Measurements from ENCODE around the gene PRR35. TPM values are rescaled to one million over a fixed set of nuclear protein-coding genes. Genes with fewer than 3 reads are reported as not detected.
"Not testable (repeated sequence)": the region's sequence is repeated elsewhere in the genome, so short reads cannot be mapped to it uniquely, and the experiment has no call there.

The PRR35 gene
- polyA plus RNA-seq, 4 donors: not detected

GRCh38 chr16:595942-596735, 35.9 kb downstream of the PRR35 start:
- no peak for DNase-seq
- FAIRE-seq: no peak
- no peaks in the 10 kb centered on the region for H3K9me3 ChIP-seq (ENCODE audit: control insufficient read depth in 2 of 2, insufficient read depth in 1 of 2, low read depth in 1 of 2, low read length in 1 of 2)
- 64 to 85% (median 79%) methylated on average over 34 of the region's 34 CpGs for WGBS, 3 donors
- peaks cover 2 to 35% (median 16%) of the 10 kb centered on the region in 3 donors for H3K4me1 ChIP-seq (ENCODE audit: control insufficient read depth in 3 of 3, insufficient read depth in 2 of 3, low read depth in 1 of 3, low read length in 2 of 3)
- H3K4me3 ChIP-seq (ENCODE audit: low read depth in 1 of 3, low read length in 3 of 3): no peak overlapping the region
- H3K27ac ChIP-seq (ENCODE audit: low read depth in 1 of 3, low read length in 2 of 3): no peak overlapping the region
- no peaks in the 10 kb centered on the region for H3K27me3 ChIP-seq (ENCODE audit: control insufficient read depth in 3 of 3, insufficient read depth in 3 of 3, low read length in 3 of 3)
- H3K36me3 ChIP-seq (ENCODE audit: control insufficient read depth in 3 of 3, insufficient read depth in 2 of 3, low read depth in 1 of 3, low read length in 3 of 3): peaks cover 0 to 74% (median 0%) of the 10 kb centered on the region in 3 donors

- H3K4me3 ChIP-seq (ENCODE audit: low read depth in 1 of 3, low read length in 3 of 3): no peak overlapping the region
- WGBS, 3 donors: 65 to 92% (median 87%) methylated on average over 12 of the region's 12 CpGs
- DNase-seq (peak in 1 of 2 donors; percentile 67), FAIRE-seq (no peak)
- peaks cover 0 to 78% (median 0%) of the 10 kb centered on the region in 3 donors for H3K36me3 ChIP-seq (ENCODE audit: control insufficient read depth in 3 of 3, insufficient read depth in 2 of 3, low read depth in 1 of 3, low read length in 3 of 3)
- H3K9me3 ChIP-seq (ENCODE audit: control insufficient read depth in 2 of 2, insufficient read depth in 1 of 2, low read depth in 1 of 2, low read length in 1 of 2): no peaks in the 10 kb centered on the region
- H3K27ac ChIP-seq (ENCODE audit: low read depth in 1 of 3, low read length in 2 of 3): no peak overlapping the region
- H3K27me3 ChIP-seq (ENCODE audit: control insufficient read depth in 3 of 3, insufficient read depth in 3 of 3, low read length in 3 of 3): no peaks in the 10 kb centered on the region
- H3K4me1 ChIP-seq (ENCODE audit: control insufficient read depth in 3 of 3, insufficient read depth in 2 of 3, low read depth in 1 of 3, low read length in 2 of 3): peaks cover 2 to 31% (median 16%) of the 10 kb centered on the region in 3 donors
These were observed 36.5 kb downstream of the PRR35 start for GRCh38 chr16:596736-597060.

- WGBS, 3 donors: 92 to 95% (median 95%) methylated on average over 7 of the region's 7 CpGs
These were observed 37.5 kb downstream of the PRR35 start for GRCh38 chr16:597655-598054.

GRCh38 chr16:598823-599739, 38.9 kb downstream of the PRR35 start:
- Histone ChIP-seq H3K9me3 (ENCODE audit: control insufficient read depth in 2 of 2, insufficient read depth in 1 of 2, low read depth in 1 of 2, low read length in 1 of 2) (no peaks in the 10 kb centered on the region), H3K4me3 (ENCODE audit: low read depth in 1 of 3, low read length in 3 of 3) (no peak overlapping the region), H3K36me3 (ENCODE audit: control insufficient read depth in 3 of 3, insufficient read depth in 2 of 3, low read depth in 1 of 3, low read length in 3 of 3) (peaks cover 0 to 72% (median 0%) of the 10 kb centered on the region in 3 donors), H3K4me1 (ENCODE audit: control insufficient read depth in 3 of 3, insufficient read depth in 2 of 3, low read depth in 1 of 3, low read length in 2 of 3) (peaks cover 0 to 9% (median 3%) of the 10 kb centered on the region in 3 donors), H3K27me3 (ENCODE audit: control insufficient read depth in 3 of 3, insufficient read depth in 3 of 3, low read length in 3 of 3) (no peaks in the 10 kb centered on the region), H3K27ac (ENCODE audit: low read depth in 1 of 3, low read length in 2 of 3) (peak overlapping the region in 1 of 3 donors; percentile 8)
- no peak for FAIRE-seq
- 89 to 96% (median 89%) methylated on average over 40 to 43 of the region's 43 CpGs for WGBS, 3 donors
- peak in 1 of 2 donors; percentile 61 for DNase-seq

More at GRCh38 chr16:597655-598054, 37.5 kb downstream of the PRR35 start:
- DNase-seq; FAIRE-seq; H3K27me3 ChIP-seq (ENCODE audit: control insufficient read depth in 3 of 3, insufficient read depth in 3 of 3, low read length in 3 of 3); H3K9me3 ChIP-seq (ENCODE audit: control insufficient read depth in 2 of 2, insufficient read depth in 1 of 2, low read depth in 1 of 2, low read length in 1 of 2); H3K27ac ChIP-seq (ENCODE audit: low read depth in 1 of 3, low read length in 2 of 3); H3K4me3 ChIP-seq (ENCODE audit: low read depth in 1 of 3, low read length in 3 of 3): not testable (repeated sequence)
- Histone ChIP-seq H3K4me1 (ENCODE audit: control insufficient read depth in 3 of 3, insufficient read depth in 2 of 3, low read depth in 1 of 3, low read length in 2 of 3) (peaks cover 0 to 22% (median 9%) of the 10 kb centered on the region in 3 donors), H3K36me3 (ENCODE audit: control insufficient read depth in 3 of 3, insufficient read depth in 2 of 3, low read depth in 1 of 3, low read length in 3 of 3) (peaks cover 0 to 74% (median 0%) of the 10 kb centered on the region in 3 donors)

- FAIRE-seq: no peak
- H3K27me3 ChIP-seq (ENCODE audit: control insufficient read depth in 3 of 3, insufficient read depth in 3 of 3, low read length in 3 of 3): no peaks in the 10 kb centered on the region
- peak; percentile 28 to 29 for DNase-seq
- WGBS, 3 donors: 46 to 55% (median 50%) methylated on average over 7 of the region's 7 CpGs
- H3K4me1 ChIP-seq (ENCODE audit: control insufficient read depth in 3 of 3, insufficient read depth in 2 of 3, low read depth in 1 of 3, low read length in 2 of 3): no peaks in the 10 kb centered on the region
- H3K36me3 ChIP-seq (ENCODE audit: control insufficient read depth in 3 of 3, insufficient read depth in 2 of 3, low read depth in 1 of 3, low read length in 3 of 3): peaks cover 0 to 72% (median 0%) of the 10 kb centered on the region in 3 donors
- peaks cover 0 to 13% of the 10 kb centered on the region in 2 donors for H3K9me3 ChIP-seq (ENCODE audit: control insufficient read depth in 2 of 2, insufficient read depth in 1 of 2, low read depth in 1 of 2, low read length in 1 of 2)
- no peak overlapping the region for H3K27ac ChIP-seq (ENCODE audit: low read depth in 1 of 3, low read length in 2 of 3)
- H3K4me3 ChIP-seq (ENCODE audit: low read depth in 1 of 3, low read length in 3 of 3): no peak overlapping the region
These were observed 40.6 kb downstream of the PRR35 start for GRCh38 chr16:600781-601180.

GRCh38 chr16:603933-604332, 43.7 kb downstream of the PRR35 start:
- H3K4me1 ChIP-seq (ENCODE audit: control insufficient read depth in 3 of 3, insufficient read depth in 2 of 3, low read depth in 1 of 3, low read length in 2 of 3): no peaks in the 10 kb centered on the region
- FAIRE-seq (no peak), DNase-seq (no peak)

GRCh38 chr16:606656-607307, 46.6 kb downstream of the PRR35 start:
- WGBS, 3 donors: 84 to 93% (median 92%) methylated on average over 22 of the region's 22 CpGs

More at GRCh38 chr16:603933-604332, 43.7 kb downstream of the PRR35 start:
- Histone ChIP-seq H3K36me3 (ENCODE audit: control insufficient read depth in 3 of 3, insufficient read depth in 2 of 3, low read depth in 1 of 3, low read length in 3 of 3) (peaks cover 0 to 57% (median 0%) of the 10 kb centered on the region in 3 donors), H3K27me3 (ENCODE audit: control insufficient read depth in 3 of 3, insufficient read depth in 3 of 3, low read length in 3 of 3) (no peaks in the 10 kb centered on the region), H3K27ac (ENCODE audit: low read depth in 1 of 3, low read length in 2 of 3) (no peak overlapping the region), H3K9me3 (ENCODE audit: control insufficient read depth in 2 of 2, insufficient read depth in 1 of 2, low read depth in 1 of 2, low read length in 1 of 2) (peaks cover 0 to 13% of the 10 kb centered on the region in 2 donors), H3K4me3 (ENCODE audit: low read depth in 1 of 3, low read length in 3 of 3) (no peak overlapping the region)
- WGBS, 3 donors: 75 to 91% (median 83%) methylated on average over 5 of the region's 5 CpGs

GRCh38 chr16:608019-608418, 47.8 kb downstream of the PRR35 start:
- no peak overlapping the region for H3K4me3 ChIP-seq (ENCODE audit: low read depth in 1 of 3, low read length in 3 of 3)
- no peaks in the 10 kb centered on the region for H3K27me3 ChIP-seq (ENCODE audit: control insufficient read depth in 3 of 3, insufficient read depth in 3 of 3, low read length in 3 of 3)
- no peak overlapping the region for H3K27ac ChIP-seq (ENCODE audit: low read depth in 1 of 3, low read length in 2 of 3)
- no peak for DNase-seq
- no peak for FAIRE-seq
- peaks cover 0 to 19% of the 10 kb centered on the region in 2 donors for H3K9me3 ChIP-seq (ENCODE audit: control insufficient read depth in 2 of 2, insufficient read depth in 1 of 2, low read depth in 1 of 2, low read length in 1 of 2)
- peaks cover 0 to 32% (median 0%) of the 10 kb centered on the region in 3 donors for H3K36me3 ChIP-seq (ENCODE audit: control insufficient read depth in 3 of 3, insufficient read depth in 2 of 3, low read depth in 1 of 3, low read length in 3 of 3)
- 65 to 70% (median 66%) methylated on average over 10 of the region's 10 CpGs for WGBS, 3 donors
- no peaks in the 10 kb centered on the region for H3K4me1 ChIP-seq (ENCODE audit: control insufficient read depth in 3 of 3, insufficient read depth in 2 of 3, low read depth in 1 of 3, low read length in 2 of 3)

More at GRCh38 chr16:606656-607307, 46.6 kb downstream of the PRR35 start:
- H3K27me3 ChIP-seq (ENCODE audit: control insufficient read depth in 3 of 3, insufficient read depth in 3 of 3, low read length in 3 of 3): no peaks in the 10 kb centered on the region
- no peaks in the 10 kb centered on the region for H3K4me1 ChIP-seq (ENCODE audit: control insufficient read depth in 3 of 3, insufficient read depth in 2 of 3, low read depth in 1 of 3, low read length in 2 of 3)
- FAIRE-seq (no peak), DNase-seq (no peak)
- peaks cover 0 to 19% of the 10 kb centered on the region in 2 donors for H3K9me3 ChIP-seq (ENCODE audit: control insufficient read depth in 2 of 2, insufficient read depth in 1 of 2, low read depth in 1 of 2, low read length in 1 of 2)
- peaks cover 0 to 40% (median 0%) of the 10 kb centered on the region in 3 donors for H3K36me3 ChIP-seq (ENCODE audit: control insufficient read depth in 3 of 3, insufficient read depth in 2 of 3, low read depth in 1 of 3, low read length in 3 of 3)
- no peak overlapping the region for H3K4me3 ChIP-seq (ENCODE audit: low read depth in 1 of 3, low read length in 3 of 3)
- H3K27ac ChIP-seq (ENCODE audit: low read depth in 1 of 3, low read length in 2 of 3): no peak overlapping the region
